H9 (cell line): ENCODE measurements around the gene UCK1. TPM values are rescaled to one million over a fixed set of nuclear protein-coding genes. Genes with fewer than 3 reads are reported as not detected.

Experiments
- DNase-seq: peaks from one replicate; pipeline ENCODE4 v3.0.0-alpha.2; 2017
- H2AFZ ChIP-seq: one replicate; pipeline ENCODE4 v1.6.1; 2013; ENCODE audit warnings: mild to moderate bottlenecking, low read length, control low read depth, moderate library complexity
- H2AK5ac ChIP-seq: 2 replicates; pipeline ENCODE4 v1.6.1; 2013; ENCODE audit warnings: low read length, control low read depth, mixed read lengths; ENCODE audit not compliant: insufficient read length
- H2BK120ac ChIP-seq: one replicate; pipeline ENCODE4 v1.6.1; 2013; ENCODE audit warnings: low read depth, mild to moderate bottlenecking, low read length, control low read depth, inconsistent platforms; ENCODE audit not compliant: poor library complexity, severe bottlenecking
- H2BK12ac ChIP-seq: 2 replicates; pipeline ENCODE4 v1.6.1; 2013; ENCODE audit warnings: low read length, control low read depth, mixed read lengths, low read depth; ENCODE audit not compliant: insufficient read length
- H2BK15ac ChIP-seq: 2 replicates; pipeline ENCODE4 v1.6.1; 2013; ENCODE audit warnings: low read depth, low read length, control low read depth
- H2BK20ac ChIP-seq: one replicate; pipeline ENCODE4 v1.6.1; 2013; ENCODE audit warnings: low read depth, mild to moderate bottlenecking, low read length, control low read depth, inconsistent platforms; ENCODE audit not compliant: poor library complexity, severe bottlenecking
- H2BK5ac ChIP-seq: 2 replicates; pipeline ENCODE4 v1.6.1; 2013; ENCODE audit warnings: low read length, control low read depth, mixed read lengths; ENCODE audit not compliant: insufficient read length
- H3K14ac ChIP-seq: 2 replicates; pipeline ENCODE4 v1.6.1; 2013; ENCODE audit warnings: low read length, control low read depth; ENCODE audit not compliant: insufficient read depth
- H3K18ac ChIP-seq: 2 replicates; pipeline ENCODE4 v1.6.1; 2013; ENCODE audit warnings: low read depth, mild to moderate bottlenecking, mixed read lengths, low read length, control low read depth; ENCODE audit not compliant: insufficient read length
- H3K23ac ChIP-seq: 2 replicates; pipeline ENCODE4 v1.6.1; 2013; ENCODE audit warnings: low read length, control low read depth, mixed read lengths, low read depth; ENCODE audit not compliant: insufficient read length
- H3K23me2 ChIP-seq: 2 replicates; pipeline ENCODE4 v1.6.1; 2013; ENCODE audit warnings: low read depth, mild to moderate bottlenecking, mixed read lengths, low read length, control low read depth; ENCODE audit not compliant: insufficient read length, poor library complexity, severe bottlenecking
- H3K27ac ChIP-seq: 2 replicates; pipeline ENCODE4 v1.5.1; 2013; ENCODE audit warnings: low read length, control low read depth, mixed read lengths, low read depth; ENCODE audit not compliant: insufficient read length
- H3K27me3 ChIP-seq: 2 replicates; pipeline ENCODE4 v1.6.1; 2013; ENCODE audit warnings: low read length, control low read depth, inconsistent platforms; ENCODE audit not compliant: insufficient read depth
- H3K4ac ChIP-seq: 2 replicates; pipeline ENCODE4 v1.6.1; 2013; ENCODE audit warnings: low read depth, mild to moderate bottlenecking, control low read depth, inconsistent platforms, low read length, moderate library complexity
- H3K4me1 ChIP-seq: 2 replicates; pipeline ENCODE4 v1.6.1; 2013; ENCODE audit warnings: low read length, control low read depth, inconsistent platforms; ENCODE audit not compliant: insufficient read depth
- H3K4me2 ChIP-seq: 2 replicates; pipeline ENCODE4 v1.6.1; 2013; ENCODE audit warnings: low read length, control low read depth, mixed read lengths; ENCODE audit not compliant: insufficient read length, insufficient read depth
- H3K56ac ChIP-seq: 2 replicates; pipeline ENCODE4 v1.6.1; 2013; ENCODE audit warnings: low read depth, mild to moderate bottlenecking, mixed read lengths, low read length, control low read depth; ENCODE audit not compliant: insufficient read length
- H3K79me1 ChIP-seq: 2 replicates; pipeline ENCODE4 v1.6.1; 2013; ENCODE audit warnings: low read depth, mild to moderate bottlenecking, moderate library complexity, low read length, control low read depth, inconsistent platforms; ENCODE audit not compliant: insufficient read depth, poor library complexity, severe bottlenecking
- H3K79me2 ChIP-seq: 2 replicates; pipeline ENCODE4 v1.6.1; 2013; ENCODE audit warnings: low read length, control low read depth, inconsistent platforms; ENCODE audit not compliant: insufficient read depth
- H3K9ac ChIP-seq: 2 replicates; pipeline ENCODE4 v1.6.1; 2013; ENCODE audit warnings: low read length, control low read depth, mixed read lengths; ENCODE audit not compliant: insufficient read length; ENCODE audit errors: extremely low read depth
- H3K9me3 ChIP-seq: one replicate; pipeline ENCODE4 v1.6.1; 2013; ENCODE audit warnings: low read depth, low read length, inconsistent platforms; ENCODE audit not compliant: control insufficient read depth
- H3T11ph ChIP-seq: one replicate; pipeline ENCODE4 v1.6.1; 2013; ENCODE audit warnings: mild to moderate bottlenecking, low read length, control low read depth, inconsistent platforms
- H4K20me1 ChIP-seq: one replicate; pipeline ENCODE4 v1.6.1; 2013; ENCODE audit not compliant: control insufficient read depth, insufficient read length, insufficient read depth
- H4K5ac ChIP-seq: 2 replicates; pipeline ENCODE4 v1.6.1; 2013; ENCODE audit warnings: low read depth, mild to moderate bottlenecking, mixed read lengths, low read length, control low read depth; ENCODE audit not compliant: insufficient read length
- H4K8ac ChIP-seq: replicated peaks from 2 replicates; pipeline ENCODE4 v1.6.1; 2013; ENCODE audit warnings: low read length, control low read depth, mixed read lengths, low read depth; ENCODE audit not compliant: insufficient read length
- H4K91ac ChIP-seq: 2 replicates; pipeline ENCODE4 v1.6.1; 2013; ENCODE audit warnings: low read depth, mild to moderate bottlenecking, moderate library complexity, mixed read lengths, low read length, control low read depth; ENCODE audit not compliant: insufficient read length
- H3K27ac Mint-ChIP-seq, 3 experiments: 2 replicates in 2 of 3; 3 replicates in 1 of 3; pipeline ENCODE4 v1.8.0; 2020 to 2021; ENCODE audit warnings: mixed read lengths in 3 of 3, mild to moderate bottlenecking in 1 of 3, moderate library complexity in 1 of 3
- H3K27me3 Mint-ChIP-seq: 2 replicates; pipeline ENCODE4 v1.8.0; 2021; ENCODE audit warnings: low read depth, mild to moderate bottlenecking, moderate library complexity, mixed read lengths
- H3K36me3 Mint-ChIP-seq, 3 experiments: 2 replicates in 2 of 3; 3 replicates in 1 of 3; pipeline ENCODE4 v1.8.0; 2020 to 2021; ENCODE audit warnings: low read depth in 3 of 3, mixed read lengths in 3 of 3; ENCODE audit not compliant: insufficient read depth in 1 of 3
- H3K4me1 Mint-ChIP-seq, 2 experiments: 2 replicates each; pipeline ENCODE4 v1.8.0; 2020; ENCODE audit warnings: mixed read lengths in 2 of 2
- H3K4me3 Mint-ChIP-seq, 2 experiments: 2 replicates in 1 of 2; 3 replicates in 1 of 2; pipeline ENCODE4 v1.8.0; 2020 to 2021; ENCODE audit warnings: mild to moderate bottlenecking in 2 of 2, mixed read lengths in 2 of 2, moderate library complexity in 1 of 2
- H3K9me3 Mint-ChIP-seq, 2 experiments: 2 replicates in 1 of 2; 3 replicates in 1 of 2; pipeline ENCODE4 v1.8.0; 2020; ENCODE audit warnings: mild to moderate bottlenecking in 2 of 2, mixed read lengths in 2 of 2, moderate library complexity in 1 of 2
- CTCF ChIP-seq: fragments of 200-600 bp; sonication (generic); conservative IDR thresholded peaks from 3 replicates; pipeline ENCODE4 v1.8.0; 2021; ENCODE audit warnings: antibody characterized with exemption, mild to moderate bottlenecking
- WGBS: extraction: QIAGEN DNeasy Blood & Tissue Kit; methylation state at CpG from one replicate; pipeline ENCODE4 v1.1.7; 2013; ENCODE audit warnings: missing lambda C conversion rate, low lambda C conversion rate, mixed read lengths; ENCODE audit not compliant: insufficient read length; ENCODE audit errors: extremely low coverage; 5-methylcytosine and 5-hydroxymethylcytosine counted together
- total RNA-seq: library from RNA; stranded (reverse); gene quantifications from 2 replicates; pipeline ENCODE4 v1.2.1, GENCODE V29; 2021

The UCK1 gene
- total RNA-seq, 1 experiment from 2014 or later, result 54.2 TPM

DNA sequence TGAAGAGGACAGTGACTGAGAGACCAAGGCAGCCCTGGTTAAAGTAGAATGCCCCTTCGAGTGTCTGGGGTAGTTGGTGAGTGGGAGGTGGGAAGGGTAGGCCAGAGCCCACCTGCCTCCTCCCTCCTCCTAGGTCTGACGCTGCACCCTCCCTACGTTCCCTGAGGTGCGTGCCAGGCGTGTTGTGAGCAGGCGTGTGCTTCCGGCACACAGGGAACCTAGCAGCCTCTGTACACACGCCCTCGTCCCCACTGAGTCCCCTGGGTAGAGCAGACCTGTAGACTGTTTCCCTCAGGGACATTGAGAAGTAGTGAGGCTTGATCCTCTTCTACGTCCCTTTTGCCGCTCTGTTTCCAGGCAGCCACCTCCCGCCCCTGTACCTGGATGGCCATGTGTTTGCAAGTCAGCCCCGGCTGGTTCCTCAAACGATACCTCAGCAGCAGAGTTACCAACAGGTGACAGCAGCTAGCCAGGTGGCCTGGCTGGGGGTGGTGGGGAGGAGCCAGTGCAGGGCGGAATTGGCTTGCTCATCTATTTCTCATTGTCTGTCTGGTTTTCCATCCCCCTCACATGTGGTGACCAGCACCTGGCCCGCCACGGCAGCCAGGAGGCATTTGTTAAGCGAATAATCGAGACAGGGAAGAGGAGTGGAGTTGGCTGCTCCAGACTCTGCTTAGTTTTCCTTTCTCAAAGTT is 45.2 kb downstream of the UCK1 start:
- no peak overlapping the region for H3K23ac ChIP-seq
- H2BK120ac ChIP-seq, result no peak overlapping the region
- no peaks in the 10 kb centered on the region for H3K27me3 ChIP-seq
- no peaks in the 10 kb centered on the region for H3K79me1 ChIP-seq
- H3K4me3 Mint-ChIP-seq, result no peak overlapping the region
- H3K4ac ChIP-seq, result no peak overlapping the region
- H4K5ac ChIP-seq, result no peak overlapping the region
- H3K27me3 Mint-ChIP-seq, result no peaks in the 10 kb centered on the region
- no CpG with 5 or more reads among the region's 19 CpGs for WGBS
- H3K23me2 ChIP-seq, result no peaks in the 10 kb centered on the region
- no peak overlapping the region for H2BK15ac ChIP-seq
- no peak overlapping the region for H3K18ac ChIP-seq
- H3T11ph ChIP-seq, result no peak overlapping the region
- no peak overlapping the region for H2AK5ac ChIP-seq
- H4K20me1 ChIP-seq, result no peaks in the 10 kb centered on the region
- H3K4me1 ChIP-seq, result no peaks in the 10 kb centered on the region
- H2BK20ac ChIP-seq, result no peak overlapping the region
- peaks cover 89 to 100% (median 99%) of the 10 kb centered on the region in 3 experiments for H3K36me3 Mint-ChIP-seq
- DNase-seq, result no peak
- peak overlapping the region in 1 of 3 experiments; percentile 74; a peak in 3 of 7 replicates for H3K27ac Mint-ChIP-seq
- TF ChIP-seq CTCF, result no peak
- no peak overlapping the region for H2BK12ac ChIP-seq
- H4K8ac ChIP-seq, result no peak overlapping the region
- no peaks in the 10 kb centered on the region for H3K9me3 ChIP-seq
- no peaks in the 10 kb centered on the region for H3K79me2 ChIP-seq
- H3K4me1 Mint-ChIP-seq, result no peaks in the 10 kb centered on the region
- no peak overlapping the region for H3K27ac ChIP-seq
- no peak overlapping the region for H3K4me2 ChIP-seq
- no peak overlapping the region for H3K56ac ChIP-seq
- H2BK5ac ChIP-seq, result no peak overlapping the region
- H2AFZ ChIP-seq, result no peak overlapping the region
- no peak overlapping the region for H3K9ac ChIP-seq
- H3K9me3 Mint-ChIP-seq, result no peaks in the 10 kb centered on the region
- H4K91ac ChIP-seq, result no peak overlapping the region
- H3K14ac ChIP-seq, result no peak overlapping the region
